Gastrocnemius medialis (tissue), 4 donors: ENCODE data around the gene NR1H3.

Experiments used
- POLR2A ChIP-seq, 2 donors: fragments of 450-650 bp; IDR thresholded peaks; one replicate each; pipeline ENCODE4 v1.6.1; 2017; ENCODE audit warnings: antibody characterized with exemption in 2 of 2, mild to moderate bottlenecking in 2 of 2, moderate library complexity in 2 of 2
- TF ChIP-seq, protein P1 (sequence below), 5 experiments: fragments of 450-650 bp in 3 of 5; fragments of 200-600 bp in 2 of 5; sonication (generic) in 2 of 5; IDR thresholded peaks in 4 of 5; conservative IDR thresholded peaks in 1 of 5; 1 replicate in 4 of 5; 2 replicates in 1 of 5; pipeline ENCODE4 v1.5.1; 2016 to 2019; ENCODE audit warnings: antibody characterized with exemption in 5 of 5, mild to moderate bottlenecking in 3 of 5, moderate library complexity in 3 of 5

GRCh38 chr11:47212938-47213337 lies 44.9 kb upstream of the NR1H3 start:
- TF ChIP-seq, protein P1, sequence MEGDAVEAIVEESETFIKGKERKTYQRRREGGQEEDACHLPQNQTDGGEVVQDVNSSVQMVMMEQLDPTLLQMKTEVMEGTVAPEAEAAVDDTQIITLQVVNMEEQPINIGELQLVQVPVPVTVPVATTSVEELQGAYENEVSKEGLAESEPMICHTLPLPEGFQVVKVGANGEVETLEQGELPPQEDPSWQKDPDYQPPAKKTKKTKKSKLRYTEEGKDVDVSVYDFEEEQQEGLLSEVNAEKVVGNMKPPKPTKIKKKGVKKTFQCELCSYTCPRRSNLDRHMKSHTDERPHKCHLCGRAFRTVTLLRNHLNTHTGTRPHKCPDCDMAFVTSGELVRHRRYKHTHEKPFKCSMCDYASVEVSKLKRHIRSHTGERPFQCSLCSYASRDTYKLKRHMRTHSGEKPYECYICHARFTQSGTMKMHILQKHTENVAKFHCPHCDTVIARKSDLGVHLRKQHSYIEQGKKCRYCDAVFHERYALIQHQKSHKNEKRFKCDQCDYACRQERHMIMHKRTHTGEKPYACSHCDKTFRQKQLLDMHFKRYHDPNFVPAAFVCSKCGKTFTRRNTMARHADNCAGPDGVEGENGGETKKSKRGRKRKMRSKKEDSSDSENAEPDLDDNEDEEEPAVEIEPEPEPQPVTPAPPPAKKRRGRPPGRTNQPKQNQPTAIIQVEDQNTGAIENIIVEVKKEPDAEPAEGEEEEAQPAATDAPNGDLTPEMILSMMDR (IDR thresholded peaks at IDR 0.05 in 4 of 5, conservative IDR thresholded peaks at IDR 0.05 in 1 of 5) = no peak
- no peak for TF ChIP-seq POLR2A (IDR thresholded peaks at IDR 0.05)
